ENCODE measurements around the gene UNKL.
"Not testable (repeated sequence)": the region's sequence is repeated elsewhere in the genome, so short reads cannot be mapped to it uniquely, and the experiment has no call there.

UNKL gene

GRCh38 chr16:1443980-1444729 lies 29.7 kb upstream of the UNKL start, which contains the start of gene CCDC154:
TSS of gene CCDC154 (minus strand) at chr16:1444556. CDS start at chr16:1444322, 234 bp downstream.
- Mint-ChIP-seq H3K4me1 (no peaks in the 10 kb centered on the region), H3K27ac (no peak within 1 kb of the TSS), H3K4me3 (no peak within 1 kb of the TSS), H3K36me3 (ENCODE audit: low read depth) (no peaks in the 10 kb centered on the region), H3K27me3 (ENCODE audit: low read depth) (no peaks in the 10 kb centered on the region), H3K9me3 (no peaks in the 10 kb centered on the region)
- TF ChIP-seq CTCF (IDR thresholded peaks at IDR 0.05; ENCODE audit: unreplicated experiment in 3 of 3), result no peak

GRCh38 chr16:1443403-1443973 lies 29.0 kb upstream of the UNKL start:
- no peaks in the 10 kb centered on the region for H3K9me3 Mint-ChIP-seq
- no peaks in the 10 kb centered on the region for H3K27me3 Mint-ChIP-seq (ENCODE audit: low read depth)
- no peak overlapping the region for H3K27ac Mint-ChIP-seq
- H3K4me3 Mint-ChIP-seq, result no peak overlapping the region
- no peak for TF ChIP-seq CTCF (IDR thresholded peaks at IDR 0.05; ENCODE audit: unreplicated experiment in 3 of 3)
- no peaks in the 10 kb centered on the region for H3K4me1 Mint-ChIP-seq
- H3K36me3 Mint-ChIP-seq (ENCODE audit: low read depth), result no peaks in the 10 kb centered on the region

GRCh38 chr16:1442697-1443096 lies 28.2 kb upstream of the UNKL start:
- Mint-ChIP-seq H3K27ac (no peak overlapping the region), H3K36me3 (ENCODE audit: low read depth) (no peaks in the 10 kb centered on the region), H3K9me3 (no peaks in the 10 kb centered on the region), H3K4me3 (no peak overlapping the region), H3K27me3 (ENCODE audit: low read depth) (no peaks in the 10 kb centered on the region), H3K4me1 (no peaks in the 10 kb centered on the region)
- TF ChIP-seq CTCF (IDR thresholded peaks at IDR 0.05; ENCODE audit: unreplicated experiment in 3 of 3), result no peak

GRCh38 chr16:1441391-1441829 lies 26.9 kb upstream of the UNKL start:
- no peak overlapping the region for H3K27ac Mint-ChIP-seq
- no peaks in the 10 kb centered on the region for H3K4me1 Mint-ChIP-seq
- no peak for TF ChIP-seq CTCF (IDR thresholded peaks at IDR 0.05; ENCODE audit: unreplicated experiment in 3 of 3)
- H3K4me3 Mint-ChIP-seq, result no peak overlapping the region
- no peaks in the 10 kb centered on the region for H3K36me3 Mint-ChIP-seq (ENCODE audit: low read depth)
- no peaks in the 10 kb centered on the region for H3K27me3 Mint-ChIP-seq (ENCODE audit: low read depth)
- H3K9me3 Mint-ChIP-seq, result no peaks in the 10 kb centered on the region

GRCh38 chr16:1439699-1440074 lies 25.2 kb upstream of the UNKL start:
- not testable (repeated sequence) for H3K36me3 Mint-ChIP-seq (ENCODE audit: low read depth); H3K9me3 Mint-ChIP-seq; H3K27ac Mint-ChIP-seq; H3K4me3 Mint-ChIP-seq; H3K27me3 Mint-ChIP-seq (ENCODE audit: low read depth); H3K4me1 Mint-ChIP-seq

GRCh38 chr16:1439058-1439698 lies 24.7 kb upstream of the UNKL start:
- Mint-ChIP-seq H3K4me1 (no peaks in the 10 kb centered on the region), H3K27ac (no peak overlapping the region), H3K9me3 (no peaks in the 10 kb centered on the region), H3K27me3 (ENCODE audit: low read depth) (no peaks in the 10 kb centered on the region), H3K4me3 (no peak overlapping the region), H3K36me3 (ENCODE audit: low read depth) (no peaks in the 10 kb centered on the region)
- no peak for TF ChIP-seq CTCF (IDR thresholded peaks at IDR 0.05; ENCODE audit: unreplicated experiment in 3 of 3)

Data from nephron (organoid).